H7 (cell line): ENCODE measurements around the gene GNPDA1. TPM values are rescaled to one million over a fixed set of nuclear protein-coding genes. Genes with fewer than 3 reads are reported as not detected.

Source experiments
- DNase-seq: peaks from one replicate; pipeline ENCODE4 v3.0.0; 2012
- H3K27me3 ChIP-seq: 2 replicates; pipeline ENCODE4 v1.6.0; 2011; ENCODE audit warnings: mild to moderate bottlenecking, low read length; ENCODE audit not compliant: control insufficient read depth, insufficient read depth
- H3K36me3 ChIP-seq: replicated peaks from 2 replicates; pipeline ENCODE4 v1.5.1; 2011; ENCODE audit warnings: low read length; ENCODE audit not compliant: control insufficient read depth, insufficient read depth
- H3K4me3 ChIP-seq: 2 replicates; pipeline ENCODE4 v1.5.1; 2011; ENCODE audit warnings: low read depth, mild to moderate bottlenecking, control low read depth, low read length, moderate library complexity; ENCODE audit not compliant: insufficient read depth
- total RNA-seq: library from RNA; depleted of rRNA; stranded (reverse); fragments of >200 nt; shearing (Covaris generic); gene quantifications from 2 replicates; pipeline ENCODE4 v1.2.3, GENCODE V29; 2014; rRNA removed

GNPDA1 gene
- total RNA-seq, 1 experiment from 2014 or later = 87.0 TPM

- Histone ChIP-seq H3K36me3 (no peaks in the 10 kb centered on the region), H3K27me3 (no peaks in the 10 kb centered on the region), H3K4me3 (no peak overlapping the region)
- no peak for DNase-seq
Measured at GRCh38 chr5:141961466-141961865, 51.4 kb downstream of the GNPDA1 start.

- no peaks in the 10 kb centered on the region for H3K27me3 ChIP-seq
- H3K4me3 ChIP-seq = no peak overlapping the region
- peak; percentile 90 for DNase-seq
- H3K36me3 ChIP-seq = no peaks in the 10 kb centered on the region
Measured at GRCh38 chr5:141960449-141961323, 52.1 kb downstream of the GNPDA1 start.

- DNase-seq = peak; percentile 35
- H3K36me3 ChIP-seq = no peaks in the 10 kb centered on the region
- H3K27me3 ChIP-seq = no peaks in the 10 kb centered on the region
- H3K4me3 ChIP-seq = no peak overlapping the region
Measured at GRCh38 chr5:141960018-141960417, 52.8 kb downstream of the GNPDA1 start.

- Histone ChIP-seq H3K27me3 (no peaks in the 10 kb centered on the region), H3K36me3 (no peaks in the 10 kb centered on the region), H3K4me3 (no peak overlapping the region)
- DNase-seq = peak; percentile 13
Measured at GRCh38 chr5:141958546-141959172, 54.2 kb downstream of the GNPDA1 start.

- no peaks in the 10 kb centered on the region for H3K36me3 ChIP-seq
- peak; percentile 54 for DNase-seq
- H3K27me3 ChIP-seq = no peaks in the 10 kb centered on the region
- H3K4me3 ChIP-seq = no peak within 1 kb of the TSS
Measured at GRCh38 chr5:141958113-141958512, 54.7 kb downstream of the GNPDA1 start, which contains the start of gene PCDH12. Gene PCDH12 (minus strand): TSS chr5:141958202. CDS start chr5:141957851, 351 bp downstream.

- peak; percentile 49 for DNase-seq
- Histone ChIP-seq H3K4me3 (no peak overlapping the region), H3K27me3 (no peaks in the 10 kb centered on the region), H3K36me3 (no peaks in the 10 kb centered on the region)
Measured at GRCh38 chr5:141957367-141957996, 55.3 kb downstream of the GNPDA1 start.

GRCh38 chr5:141954194-141954593 lies 58.6 kb downstream of the GNPDA1 start:
- Histone ChIP-seq H3K36me3 (no peaks in the 10 kb centered on the region), H3K27me3 (no peaks in the 10 kb centered on the region), H3K4me3 (no peak overlapping the region)
- no peak for DNase-seq

- H3K4me3 ChIP-seq = no peak overlapping the region
- H3K27me3 ChIP-seq = no peaks in the 10 kb centered on the region
- DNase-seq = peak; percentile 10
- H3K36me3 ChIP-seq = no peaks in the 10 kb centered on the region
Measured at GRCh38 chr5:141952020-141952419, 60.8 kb downstream of the GNPDA1 start.

- no peak overlapping the region for H3K4me3 ChIP-seq
- peak; percentile 90 for DNase-seq
- H3K27me3 ChIP-seq = no peaks in the 10 kb centered on the region
Measured at GRCh38 chr5:141951332-141951781, 61.5 kb downstream of the GNPDA1 start.

More at GRCh38 chr5:141951332-141951781, 61.5 kb downstream of the GNPDA1 start:
- H3K36me3 ChIP-seq = no peaks in the 10 kb centered on the region

Other genes with a start within 250 kb of the GNPDA1 start
- gene PCDH1, start 134.6 kb downstream of the GNPDA1 start, total RNA-seq = 66.8 and 67.1 TPM in 2 replicates
- gene DELE1, start 89.2 kb downstream of the GNPDA1 start, total RNA-seq = 61.7 and 83.1 TPM in 2 replicates
- gene PCDH12, start 54.8 kb downstream of the GNPDA1 start, total RNA-seq = 0.10 TPM in 1 of 2 replicates, not detected in the other
- 52.3 and 55.3 TPM in 2 replicates for gene RNF14, start 43.9 kb downstream of the GNPDA1 start, total RNA-seq
- 42.9 and 45.7 TPM in 2 replicates for gene NDFIP1, start 95.8 kb upstream of the GNPDA1 start, total RNA-seq